HG03135 (cell line): Measurements from ENCODE around the gene HMX1.

Experiments used
- ATAC-seq: cut with Tn5 transposase; IDR thresholded peaks from one replicate; pipeline ENCODE4 v1.9.1; 2021; ENCODE audit warnings: mild to moderate bottlenecking, moderate library complexity; ENCODE audit not compliant: unreplicated experiment

The HMX1 gene

GRCh38 chr4:8893227-8893623 lies 21.6 kb upstream of the HMX1 start:
- no peak for ATAC-seq

GRCh38 chr4:8892556-8893226 lies 21.1 kb upstream of the HMX1 start:
- ATAC-seq = no peak

GRCh38 chr4:8891646-8892555 lies 20.3 kb upstream of the HMX1 start:
- ATAC-seq = no peak

GRCh38 chr4:8891255-8891645 lies 19.6 kb upstream of the HMX1 start:
- no peak for ATAC-seq

GRCh38 chr4:8888856-8889255 lies 17.2 kb upstream of the HMX1 start:
- ATAC-seq = no peak

GRCh38 chr4:8886612-8887406 lies 15.2 kb upstream of the HMX1 start:
- ATAC-seq = no peak

GRCh38 chr4:8882239-8882638 lies 10.6 kb upstream of the HMX1 start:
- ATAC-seq = no peak

GRCh38 chr4:8880851-8881250 lies 9.2 kb upstream of the HMX1 start:
- ATAC-seq = no peak

GRCh38 chr4:8879574-8879973 lies 7.9 kb upstream of the HMX1 start:
- no peak for ATAC-seq

GRCh38 chr4:8878421-8878820 lies 6.8 kb upstream of the HMX1 start:
- ATAC-seq = no peak

- no peak for ATAC-seq
Measured at GRCh38 chr4:8877780-8878040, 6.1 kb upstream of the HMX1 start.

GRCh38 chr4:8876982-8877779 lies 5.5 kb upstream of the HMX1 start:
- no peak for ATAC-seq

GRCh38 chr4:8874896-8875680 lies 3.4 kb upstream of the HMX1 start:
- no peak for ATAC-seq

- no peak for ATAC-seq
Measured at GRCh38 chr4:8874003-8874895, 2.6 kb upstream of the HMX1 start.

GRCh38 chr4:8872402-8873291 lies 1.0 kb upstream of the HMX1 start:
- ATAC-seq = no peak

- no peak for ATAC-seq
Measured at GRCh38 chr4:8870647-8871416, 807 bp downstream of the HMX1 start.

GRCh38 chr4:8869898-8870646 lies 1.6 kb downstream of the HMX1 start:
- ATAC-seq = no peak
